Measurements from ENCODE around the gene WNK4. TPM values are rescaled to one million over a fixed set of nuclear protein-coding genes. Genes with fewer than 3 reads are reported as not detected.

The WNK4 gene
- total RNA-seq, 1 donor from 2014 or later, result 1.2 TPM

DNA sequence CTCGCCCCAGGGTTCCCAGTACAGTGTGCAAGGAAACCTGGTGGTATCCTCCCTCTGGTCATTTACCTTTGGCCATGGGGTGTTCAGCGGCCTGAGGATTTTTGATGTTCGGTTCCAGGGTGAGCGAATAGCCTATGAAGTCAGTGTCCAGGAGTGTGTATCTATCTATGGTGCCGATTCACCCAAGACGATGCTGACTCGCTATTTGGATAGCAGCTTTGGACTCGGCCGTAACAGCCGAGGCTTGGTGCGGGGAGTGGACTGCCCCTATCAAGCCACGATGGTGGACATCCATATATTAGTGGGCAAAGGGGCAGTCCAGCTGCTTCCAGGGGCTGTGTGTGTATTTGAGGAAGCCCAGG is 65.1 kb downstream of the WNK4 start:
- no peak for DNase-seq (ENCODE audit: extremely low spot score in 2 of 2)
- TF ChIP-seq POLR2AphosphoS5 (IDR thresholded peaks at IDR 0.05; ENCODE audit: insufficient read depth in 1 of 2, low read depth in 1 of 2) (no peak), POLR2A (IDR thresholded peaks at IDR 0.05) (no peak)
- TF ChIP-seq, protein P1, sequence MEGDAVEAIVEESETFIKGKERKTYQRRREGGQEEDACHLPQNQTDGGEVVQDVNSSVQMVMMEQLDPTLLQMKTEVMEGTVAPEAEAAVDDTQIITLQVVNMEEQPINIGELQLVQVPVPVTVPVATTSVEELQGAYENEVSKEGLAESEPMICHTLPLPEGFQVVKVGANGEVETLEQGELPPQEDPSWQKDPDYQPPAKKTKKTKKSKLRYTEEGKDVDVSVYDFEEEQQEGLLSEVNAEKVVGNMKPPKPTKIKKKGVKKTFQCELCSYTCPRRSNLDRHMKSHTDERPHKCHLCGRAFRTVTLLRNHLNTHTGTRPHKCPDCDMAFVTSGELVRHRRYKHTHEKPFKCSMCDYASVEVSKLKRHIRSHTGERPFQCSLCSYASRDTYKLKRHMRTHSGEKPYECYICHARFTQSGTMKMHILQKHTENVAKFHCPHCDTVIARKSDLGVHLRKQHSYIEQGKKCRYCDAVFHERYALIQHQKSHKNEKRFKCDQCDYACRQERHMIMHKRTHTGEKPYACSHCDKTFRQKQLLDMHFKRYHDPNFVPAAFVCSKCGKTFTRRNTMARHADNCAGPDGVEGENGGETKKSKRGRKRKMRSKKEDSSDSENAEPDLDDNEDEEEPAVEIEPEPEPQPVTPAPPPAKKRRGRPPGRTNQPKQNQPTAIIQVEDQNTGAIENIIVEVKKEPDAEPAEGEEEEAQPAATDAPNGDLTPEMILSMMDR (IDR thresholded peaks at IDR 0.05), result no peak
- Histone ChIP-seq H3K4me1 (peaks cover 19% of the 10 kb centered on the region), H3K27ac (no peak overlapping the region), H3K9me3 (no peaks in the 10 kb centered on the region), H3K4me3 (no peak overlapping the region), H3K27me3 (no peaks in the 10 kb centered on the region), H3K36me3 (peaks cover 0 to 37% of the 10 kb centered on the region in 2 donors)
- intact Hi-C loops (cut with DNase I), result no loop called here

DNA sequence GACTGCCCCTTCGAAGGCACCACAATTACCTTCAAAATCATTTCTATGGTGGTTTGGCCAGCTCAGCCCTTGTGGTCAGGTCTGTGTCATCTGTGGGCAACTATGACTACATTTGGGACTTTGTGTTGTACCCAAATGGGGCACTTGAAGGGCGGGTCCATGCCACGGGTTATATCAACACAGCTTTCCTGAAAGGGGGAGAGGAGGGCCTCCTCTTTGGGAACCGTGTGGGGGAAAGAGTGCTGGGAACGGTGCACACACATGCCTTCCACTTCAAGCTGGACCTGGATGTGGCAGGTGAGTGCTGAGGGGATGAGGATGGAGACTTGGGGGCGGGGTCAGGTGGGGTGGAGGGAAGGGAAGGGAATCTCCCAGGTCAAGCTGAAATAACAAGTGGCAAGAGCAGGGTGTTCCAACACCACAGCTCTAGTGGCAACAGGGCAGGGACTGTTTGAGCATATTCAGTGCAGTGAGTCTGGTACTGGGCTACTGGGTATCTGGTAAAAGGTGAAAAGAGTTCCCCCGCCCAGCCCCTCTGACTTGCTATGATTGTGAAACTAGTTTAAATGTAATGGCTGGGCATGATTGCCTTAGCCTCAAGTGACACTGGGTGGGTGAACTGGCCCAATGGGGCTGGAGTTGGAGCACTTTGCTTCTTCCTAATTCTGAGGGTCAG is 65.6 kb downstream of the WNK4 start:
- Histone ChIP-seq H3K4me1 (peaks cover 23% of the 10 kb centered on the region), H3K27me3 (no peaks in the 10 kb centered on the region), H3K36me3 (peaks cover 0 to 32% of the 10 kb centered on the region in 2 donors), H3K27ac (no peak overlapping the region), H3K4me3 (no peak overlapping the region), H3K9me3 (no peaks in the 10 kb centered on the region)
- no peak for DNase-seq (ENCODE audit: extremely low spot score in 2 of 2)
- intact Hi-C loops (cut with DNase I), result loop anchor here (2.0 kb wide), 1 partner anchor 91 kb away; no protein-coding TSS in a partner anchor
- no peak for TF ChIP-seq POLR2AphosphoS5 (IDR thresholded peaks at IDR 0.05; ENCODE audit: insufficient read depth in 1 of 2, low read depth in 1 of 2)
- no peak for TF ChIP-seq POLR2A (IDR thresholded peaks at IDR 0.05)
- TF ChIP-seq, protein P1 (IDR thresholded peaks at IDR 0.05), result no peak

Small RNA genes within 50 kb of the gene (microRNA-seq; reads per million reads assigned to microRNA genes)
- gene MIR6781 (ENCODE audit: borderline number of aligned reads, borderline replicate concordance), result not detected

Small RNA genes within 50 kb of the gene (small RNA-seq; reads per million reads assigned to genes)
- not detected for gene HMGN2P15
- gene MIR6781, result not detected

Other genes starting within 250 kb of the WNK4 start
- 24.6 TPM for gene NAGLU, start 244.4 kb upstream of the WNK4 start, total RNA-seq
- gene HSD17B1, start 227.7 kb upstream of the WNK4 start, total RNA-seq, result 2.0 TPM
- gene COASY, start 218.5 kb upstream of the WNK4 start, total RNA-seq, result 24.8 TPM
- gene MLX, start 213.5 kb upstream of the WNK4 start, total RNA-seq, result 33.9 TPM
- 0.98 TPM for gene PSMC3IP, start 202.9 kb upstream of the WNK4 start, total RNA-seq
- gene RETREG3, start 171.2 kb upstream of the WNK4 start, total RNA-seq, result 75.4 TPM
- 33.9 TPM for gene TUBG1, start 170.9 kb upstream of the WNK4 start, total RNA-seq
- 44.7 TPM for gene TUBG2, start 121.3 kb upstream of the WNK4 start, total RNA-seq
- gene PLEKHH3, start 103.6 kb upstream of the WNK4 start, total RNA-seq, result 44.9 TPM
- gene CCR10, start 98.8 kb upstream of the WNK4 start, total RNA-seq, result 3.2 TPM
- gene CNTNAP1, start 98.1 kb upstream of the WNK4 start, total RNA-seq, result 5.9 TPM
- 73.7 TPM for gene EZH1, start 35.6 kb upstream of the WNK4 start, total RNA-seq
- gene RAMP2, start 19.4 kb upstream of the WNK4 start, total RNA-seq, result 27.3 TPM
- gene VPS25, start 7.2 kb upstream of the WNK4 start, total RNA-seq, result 28.2 TPM
- gene COA3, start 18.1 kb downstream of the WNK4 start, total RNA-seq, result 89.4 TPM
- not detected for gene CNTD1, start 18.3 kb downstream of the WNK4 start, total RNA-seq
- gene BECN1, start 43.7 kb downstream of the WNK4 start, total RNA-seq, result 111 TPM
- 70.0 TPM for gene PSME3, start 52.8 kb downstream of the WNK4 start, total RNA-seq
- 2.2 TPM for gene AOC2, start 64.0 kb downstream of the WNK4 start, total RNA-seq
- 31.7 TPM for gene AOC3, start 70.6 kb downstream of the WNK4 start, total RNA-seq
- not detected for gene G6PC1, start 120.2 kb downstream of the WNK4 start, total RNA-seq
- 53.5 TPM for gene AARSD1, start 183.8 kb downstream of the WNK4 start, total RNA-seq
- gene PTGES3L, start 199.5 kb downstream of the WNK4 start, total RNA-seq, result 1.5 TPM
- 21.4 TPM for gene RUNDC1, start 200.0 kb downstream of the WNK4 start, total RNA-seq
- gene RPL27, start 217.8 kb downstream of the WNK4 start, total RNA-seq, result 1,982 TPM
- gene IFI35, start 226.2 kb downstream of the WNK4 start, total RNA-seq, result 15.2 TPM
- gene VAT1, start 241.8 kb downstream of the WNK4 start, total RNA-seq, result 179 TPM
- 1.5 TPM for gene RND2, start 244.6 kb downstream of the WNK4 start, total RNA-seq